H9 (cell line): Measurements from ENCODE around the gene SMARCC2. TPM values are rescaled to one million over a fixed set of nuclear protein-coding genes. Genes with fewer than 3 reads are reported as not detected.
A peak's percentile ranks its signal among the peaks of the same experiment; 100 is the strongest.

Experiments
- DNase-seq: peaks from one replicate; pipeline ENCODE4 v3.0.0-alpha.2; 2017
- H2AFZ ChIP-seq: one replicate; pipeline ENCODE4 v1.6.1; 2013; ENCODE audit warnings: mild to moderate bottlenecking, low read length, control low read depth, moderate library complexity
- H2AK5ac ChIP-seq: 2 replicates; pipeline ENCODE4 v1.6.1; 2013; ENCODE audit warnings: low read length, control low read depth, mixed read lengths; ENCODE audit not compliant: insufficient read length
- H2BK120ac ChIP-seq: one replicate; pipeline ENCODE4 v1.6.1; 2013; ENCODE audit warnings: low read depth, mild to moderate bottlenecking, low read length, control low read depth, inconsistent platforms; ENCODE audit not compliant: poor library complexity, severe bottlenecking
- H2BK12ac ChIP-seq: 2 replicates; pipeline ENCODE4 v1.6.1; 2013; ENCODE audit warnings: low read length, control low read depth, mixed read lengths, low read depth; ENCODE audit not compliant: insufficient read length
- H2BK15ac ChIP-seq: 2 replicates; pipeline ENCODE4 v1.6.1; 2013; ENCODE audit warnings: low read depth, low read length, control low read depth
- H2BK20ac ChIP-seq: one replicate; pipeline ENCODE4 v1.6.1; 2013; ENCODE audit warnings: low read depth, mild to moderate bottlenecking, low read length, control low read depth, inconsistent platforms; ENCODE audit not compliant: poor library complexity, severe bottlenecking
- H2BK5ac ChIP-seq: 2 replicates; pipeline ENCODE4 v1.6.1; 2013; ENCODE audit warnings: low read length, control low read depth, mixed read lengths; ENCODE audit not compliant: insufficient read length
- H3K14ac ChIP-seq: 2 replicates; pipeline ENCODE4 v1.6.1; 2013; ENCODE audit warnings: low read length, control low read depth; ENCODE audit not compliant: insufficient read depth
- H3K18ac ChIP-seq: 2 replicates; pipeline ENCODE4 v1.6.1; 2013; ENCODE audit warnings: low read depth, mild to moderate bottlenecking, mixed read lengths, low read length, control low read depth; ENCODE audit not compliant: insufficient read length
- H3K23ac ChIP-seq: 2 replicates; pipeline ENCODE4 v1.6.1; 2013; ENCODE audit warnings: low read length, control low read depth, mixed read lengths, low read depth; ENCODE audit not compliant: insufficient read length
- H3K23me2 ChIP-seq: 2 replicates; pipeline ENCODE4 v1.6.1; 2013; ENCODE audit warnings: low read depth, mild to moderate bottlenecking, mixed read lengths, low read length, control low read depth; ENCODE audit not compliant: insufficient read length, poor library complexity, severe bottlenecking
- H3K27ac ChIP-seq: 2 replicates; pipeline ENCODE4 v1.5.1; 2013; ENCODE audit warnings: low read length, control low read depth, mixed read lengths, low read depth; ENCODE audit not compliant: insufficient read length
- H3K27me3 ChIP-seq: 2 replicates; pipeline ENCODE4 v1.6.1; 2013; ENCODE audit warnings: low read length, control low read depth, inconsistent platforms; ENCODE audit not compliant: insufficient read depth
- H3K4ac ChIP-seq: 2 replicates; pipeline ENCODE4 v1.6.1; 2013; ENCODE audit warnings: low read depth, mild to moderate bottlenecking, control low read depth, inconsistent platforms, low read length, moderate library complexity
- H3K4me1 ChIP-seq: 2 replicates; pipeline ENCODE4 v1.6.1; 2013; ENCODE audit warnings: low read length, control low read depth, inconsistent platforms; ENCODE audit not compliant: insufficient read depth
- H3K4me2 ChIP-seq: 2 replicates; pipeline ENCODE4 v1.6.1; 2013; ENCODE audit warnings: low read length, control low read depth, mixed read lengths; ENCODE audit not compliant: insufficient read length, insufficient read depth
- H3K56ac ChIP-seq: 2 replicates; pipeline ENCODE4 v1.6.1; 2013; ENCODE audit warnings: low read depth, mild to moderate bottlenecking, mixed read lengths, low read length, control low read depth; ENCODE audit not compliant: insufficient read length
- H3K79me1 ChIP-seq: 2 replicates; pipeline ENCODE4 v1.6.1; 2013; ENCODE audit warnings: low read depth, mild to moderate bottlenecking, moderate library complexity, low read length, control low read depth, inconsistent platforms; ENCODE audit not compliant: insufficient read depth, poor library complexity, severe bottlenecking
- H3K79me2 ChIP-seq: 2 replicates; pipeline ENCODE4 v1.6.1; 2013; ENCODE audit warnings: low read length, control low read depth, inconsistent platforms; ENCODE audit not compliant: insufficient read depth
- H3K9ac ChIP-seq: 2 replicates; pipeline ENCODE4 v1.6.1; 2013; ENCODE audit warnings: low read length, control low read depth, mixed read lengths; ENCODE audit not compliant: insufficient read length; ENCODE audit errors: extremely low read depth
- H3K9me3 ChIP-seq: one replicate; pipeline ENCODE4 v1.6.1; 2013; ENCODE audit warnings: low read depth, low read length, inconsistent platforms; ENCODE audit not compliant: control insufficient read depth
- H3T11ph ChIP-seq: one replicate; pipeline ENCODE4 v1.6.1; 2013; ENCODE audit warnings: mild to moderate bottlenecking, low read length, control low read depth, inconsistent platforms
- H4K20me1 ChIP-seq: one replicate; pipeline ENCODE4 v1.6.1; 2013; ENCODE audit not compliant: control insufficient read depth, insufficient read length, insufficient read depth
- H4K5ac ChIP-seq: 2 replicates; pipeline ENCODE4 v1.6.1; 2013; ENCODE audit warnings: low read depth, mild to moderate bottlenecking, mixed read lengths, low read length, control low read depth; ENCODE audit not compliant: insufficient read length
- H4K8ac ChIP-seq: replicated peaks from 2 replicates; pipeline ENCODE4 v1.6.1; 2013; ENCODE audit warnings: low read length, control low read depth, mixed read lengths, low read depth; ENCODE audit not compliant: insufficient read length
- H4K91ac ChIP-seq: 2 replicates; pipeline ENCODE4 v1.6.1; 2013; ENCODE audit warnings: low read depth, mild to moderate bottlenecking, moderate library complexity, mixed read lengths, low read length, control low read depth; ENCODE audit not compliant: insufficient read length
- H3K27ac Mint-ChIP-seq, 3 experiments: 2 replicates in 2 of 3; 3 replicates in 1 of 3; pipeline ENCODE4 v1.8.0; 2020 to 2021; ENCODE audit warnings: mixed read lengths in 3 of 3, mild to moderate bottlenecking in 1 of 3, moderate library complexity in 1 of 3
- H3K27me3 Mint-ChIP-seq: 2 replicates; pipeline ENCODE4 v1.8.0; 2021; ENCODE audit warnings: low read depth, mild to moderate bottlenecking, moderate library complexity, mixed read lengths
- H3K36me3 Mint-ChIP-seq, 3 experiments: 2 replicates in 2 of 3; 3 replicates in 1 of 3; pipeline ENCODE4 v1.8.0; 2020 to 2021; ENCODE audit warnings: low read depth in 3 of 3, mixed read lengths in 3 of 3; ENCODE audit not compliant: insufficient read depth in 1 of 3
- H3K4me1 Mint-ChIP-seq, 2 experiments: 2 replicates each; pipeline ENCODE4 v1.8.0; 2020; ENCODE audit warnings: mixed read lengths in 2 of 2
- H3K4me3 Mint-ChIP-seq, 2 experiments: 2 replicates in 1 of 2; 3 replicates in 1 of 2; pipeline ENCODE4 v1.8.0; 2020 to 2021; ENCODE audit warnings: mild to moderate bottlenecking in 2 of 2, mixed read lengths in 2 of 2, moderate library complexity in 1 of 2
- H3K9me3 Mint-ChIP-seq, 2 experiments: 2 replicates in 1 of 2; 3 replicates in 1 of 2; pipeline ENCODE4 v1.8.0; 2020; ENCODE audit warnings: mild to moderate bottlenecking in 2 of 2, mixed read lengths in 2 of 2, moderate library complexity in 1 of 2
- WGBS: extraction: QIAGEN DNeasy Blood & Tissue Kit; methylation state at CpG from one replicate; pipeline ENCODE4 v1.1.7; 2013; ENCODE audit warnings: missing lambda C conversion rate, low lambda C conversion rate, mixed read lengths; ENCODE audit not compliant: insufficient read length; ENCODE audit errors: extremely low coverage; 5-methylcytosine and 5-hydroxymethylcytosine counted together
- total RNA-seq: library from RNA; stranded (reverse); gene quantifications from 2 replicates; pipeline ENCODE4 v1.2.1, GENCODE V29; 2021
- TF ChIP-seq, protein P1 (sequence below): fragments of 200-600 bp; sonication (generic); conservative IDR thresholded peaks from 3 replicates; pipeline ENCODE4 v1.8.0; 2021; ENCODE audit warnings: antibody characterized with exemption, mild to moderate bottlenecking

SMARCC2 gene
- total RNA-seq, 1 experiment from 2014 or later = 86.9 TPM

DNA sequence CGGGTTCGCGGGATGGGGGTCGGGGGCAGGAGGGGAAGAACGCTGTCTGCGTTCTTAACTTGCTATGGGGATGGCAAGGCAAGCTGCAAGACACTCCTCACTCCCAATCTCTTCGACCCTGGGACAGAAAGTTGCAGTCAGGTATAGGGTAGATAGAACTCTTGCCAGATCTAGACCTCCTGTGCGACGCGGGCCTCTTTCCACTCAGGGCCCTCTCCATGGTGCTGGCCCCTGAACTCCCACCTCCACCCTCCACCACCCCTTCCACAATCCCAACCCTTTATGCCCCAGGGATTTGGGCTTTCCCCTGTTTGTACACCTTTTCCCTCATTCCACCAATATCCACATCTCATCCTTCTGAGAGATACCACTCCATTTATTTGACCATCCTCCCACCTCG lies 35.7 kb upstream of the SMARCC2 start:
- Histone ChIP-seq H3K9ac (no peak overlapping the region), H2BK20ac (no peak overlapping the region), H3K18ac (no peak overlapping the region), H3K4me2 (peak overlapping the region; percentile 58), H3K79me1 (no peaks in the 10 kb centered on the region), H2BK5ac (no peak overlapping the region), H2BK12ac (no peak overlapping the region), H2BK15ac (no peak overlapping the region), H3K27me3 (no peaks in the 10 kb centered on the region), H3K23me2 (peaks cover 26% of the 10 kb centered on the region), H2BK120ac (no peak overlapping the region), H3K4ac (no peak overlapping the region), H3K9me3 (no peaks in the 10 kb centered on the region), H3K23ac (no peak overlapping the region), H2AFZ (no peak overlapping the region), H4K91ac (no peak overlapping the region), H3K14ac (no peak overlapping the region), H4K20me1 (peaks cover 3% of the 10 kb centered on the region), H4K5ac (no peak overlapping the region), H3T11ph (no peak overlapping the region), H3K56ac (peak overlapping the region; percentile 2), H4K8ac (no peak overlapping the region), H3K79me2 (no peaks in the 10 kb centered on the region; the same call in 1 of the 2 replicates), H2AK5ac (no peak overlapping the region), H3K27ac (no peak overlapping the region), H3K4me1 (peaks cover 2% of the 10 kb centered on the region; the same call in 1 of the 2 replicates)
- Mint-ChIP-seq H3K4me3 (peak overlapping the region; percentile 78 to 88), H3K9me3 (no peaks in the 10 kb centered on the region; a peak in 1 of 5 replicates), H3K27ac (peak overlapping the region in 1 of 3 experiments; percentile 70; a peak in 1 of 7 replicates), H3K4me1 (peaks cover 33 to 39% of the 10 kb centered on the region in 2 experiments), H3K36me3 (peaks cover 5 to 17% (median 10%) of the 10 kb centered on the region in 3 experiments; a peak in 6 of 7 replicates), H3K27me3 (no peaks in the 10 kb centered on the region)
- TF ChIP-seq, protein P1, sequence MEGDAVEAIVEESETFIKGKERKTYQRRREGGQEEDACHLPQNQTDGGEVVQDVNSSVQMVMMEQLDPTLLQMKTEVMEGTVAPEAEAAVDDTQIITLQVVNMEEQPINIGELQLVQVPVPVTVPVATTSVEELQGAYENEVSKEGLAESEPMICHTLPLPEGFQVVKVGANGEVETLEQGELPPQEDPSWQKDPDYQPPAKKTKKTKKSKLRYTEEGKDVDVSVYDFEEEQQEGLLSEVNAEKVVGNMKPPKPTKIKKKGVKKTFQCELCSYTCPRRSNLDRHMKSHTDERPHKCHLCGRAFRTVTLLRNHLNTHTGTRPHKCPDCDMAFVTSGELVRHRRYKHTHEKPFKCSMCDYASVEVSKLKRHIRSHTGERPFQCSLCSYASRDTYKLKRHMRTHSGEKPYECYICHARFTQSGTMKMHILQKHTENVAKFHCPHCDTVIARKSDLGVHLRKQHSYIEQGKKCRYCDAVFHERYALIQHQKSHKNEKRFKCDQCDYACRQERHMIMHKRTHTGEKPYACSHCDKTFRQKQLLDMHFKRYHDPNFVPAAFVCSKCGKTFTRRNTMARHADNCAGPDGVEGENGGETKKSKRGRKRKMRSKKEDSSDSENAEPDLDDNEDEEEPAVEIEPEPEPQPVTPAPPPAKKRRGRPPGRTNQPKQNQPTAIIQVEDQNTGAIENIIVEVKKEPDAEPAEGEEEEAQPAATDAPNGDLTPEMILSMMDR = no peak
- 100% methylated on average over 1 of the region's 11 CpGs for WGBS
- no peak for DNase-seq
